H1 (cell line): ENCODE results near the gene RPL41. TPM values are rescaled to one million over a fixed set of nuclear protein-coding genes. Genes with fewer than 3 reads are reported as not detected.

Experiments used
- ATF3 ChIP-seq: IDR thresholded peaks from 2 replicates; pipeline ENCODE4 v1.6.1; 2011; ENCODE audit warnings: low read depth, mild to moderate bottlenecking, low read length; ENCODE audit not compliant: insufficient read depth
- CHD7 ChIP-seq: fragments of 300-600 bp; sonication (generic); IDR thresholded peaks from 2 replicates; pipeline ENCODE4 v1.7.1; 2012; ENCODE audit warnings: low read length, moderate library complexity, mild to moderate bottlenecking, inconsistent platforms; ENCODE audit not compliant: insufficient replicate concordance
- GABPA ChIP-seq: IDR thresholded peaks from 2 replicates; pipeline ENCODE4 v1.6.1; 2011; ENCODE audit warnings: mild to moderate bottlenecking, low read length, moderate library complexity, borderline replicate concordance; ENCODE audit not compliant: insufficient read depth
- polyA plus RNA-seq, 7 experiments: library from polyadenylated mRNA; depleted of rRNA in 3 of 7; stranded (reverse) in 5 of 7; unstranded in 2 of 7; fragments of >200 nt in 5 of 7; fragments of 200-250 nt in 2 of 7; gene quantifications; 1 replicate in 5 of 7; 2 replicates in 1 of 7; 4 replicates in 1 of 7; pipeline versions ENCODE4 v1.2.1 to v1.2.3, GENCODE V29; 2011 to 2013; ENCODE audit warnings: missing spikeins in 2 of 7, mixed read lengths in 2 of 7
- total RNA-seq: library from RNA; stranded (reverse); fragmentation: NEBNext Ultra II Directional; extraction: Animal tissue kit (Norgen Biotek cat#: 25700); gene quantifications from 2 replicates; pipeline ENCODE4 v1.2.1, GENCODE V29; 2021

The RPL41 gene
- total and polyA plus RNA-seq, 2 of the 8 experiments (the other 6 are each of a cell fraction or from before 2014, with no cell fraction given): 4,440 to 16,488 TPM

DNA sequence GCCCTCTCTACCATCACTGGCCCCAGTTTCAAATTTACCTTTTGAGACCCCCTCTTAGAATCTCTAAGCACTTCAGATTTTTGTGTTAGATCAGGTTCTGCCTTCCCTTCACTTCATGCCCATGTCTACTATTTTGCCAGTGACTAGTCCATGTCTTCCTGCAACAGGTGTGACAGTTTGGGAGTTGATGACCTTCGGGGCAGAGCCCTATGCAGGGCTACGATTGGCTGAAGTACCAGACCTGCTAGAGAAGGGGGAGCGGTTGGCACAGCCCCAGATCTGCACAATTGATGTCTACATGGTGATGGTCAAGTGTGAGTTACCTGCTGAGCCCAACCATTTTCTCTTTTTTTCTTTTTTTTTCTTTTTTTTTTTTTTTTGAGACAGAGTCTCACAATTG, 17.8 kb upstream of the RPL41 start (continued):
- no peak for TF ChIP-seq CHD7
- TF ChIP-seq GABPA: no peak
- no peak for TF ChIP-seq ATF3
